Measurements from ENCODE around the gene IGSF21.

The IGSF21 gene

DNA sequence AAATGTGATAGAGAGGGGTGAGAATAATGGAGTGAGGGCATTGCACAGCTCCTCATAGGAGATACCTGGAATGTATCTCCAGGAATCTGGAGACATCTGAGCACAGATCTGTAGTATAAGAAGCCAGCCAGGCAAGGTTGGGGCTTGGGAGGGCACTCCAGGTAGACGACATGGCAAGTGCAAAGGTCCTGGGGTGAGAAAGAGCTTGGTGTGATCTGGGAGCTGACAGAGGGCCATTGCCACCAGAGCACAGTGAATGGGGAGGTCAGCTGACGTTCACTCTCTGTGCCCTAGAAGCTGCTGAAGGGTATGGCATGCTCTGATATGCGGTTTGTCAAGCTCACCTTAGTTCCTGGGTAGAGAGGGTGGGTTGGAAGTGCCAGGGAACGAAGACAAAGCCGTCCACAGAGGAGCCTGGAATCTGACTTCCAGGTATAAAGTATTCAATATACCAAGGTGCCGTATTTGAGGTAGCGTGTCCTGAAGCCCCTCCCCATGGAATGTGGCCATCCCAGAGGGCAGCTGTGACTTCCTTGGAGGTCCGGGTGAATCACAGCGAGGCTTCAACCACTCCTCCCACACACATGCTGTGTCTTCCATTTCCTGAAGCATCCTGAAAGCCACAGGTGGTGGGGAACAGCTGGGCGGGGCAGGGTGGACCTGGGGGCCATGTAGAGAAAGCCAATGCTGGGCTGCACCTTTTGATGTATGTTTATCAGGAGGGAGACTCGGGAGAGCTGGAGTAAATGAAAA is 190.5 kb downstream of the IGSF21 start:
- DNase-seq (ENCODE audit: low read depth) = no peak
- TF ChIP-seq, protein P1, sequence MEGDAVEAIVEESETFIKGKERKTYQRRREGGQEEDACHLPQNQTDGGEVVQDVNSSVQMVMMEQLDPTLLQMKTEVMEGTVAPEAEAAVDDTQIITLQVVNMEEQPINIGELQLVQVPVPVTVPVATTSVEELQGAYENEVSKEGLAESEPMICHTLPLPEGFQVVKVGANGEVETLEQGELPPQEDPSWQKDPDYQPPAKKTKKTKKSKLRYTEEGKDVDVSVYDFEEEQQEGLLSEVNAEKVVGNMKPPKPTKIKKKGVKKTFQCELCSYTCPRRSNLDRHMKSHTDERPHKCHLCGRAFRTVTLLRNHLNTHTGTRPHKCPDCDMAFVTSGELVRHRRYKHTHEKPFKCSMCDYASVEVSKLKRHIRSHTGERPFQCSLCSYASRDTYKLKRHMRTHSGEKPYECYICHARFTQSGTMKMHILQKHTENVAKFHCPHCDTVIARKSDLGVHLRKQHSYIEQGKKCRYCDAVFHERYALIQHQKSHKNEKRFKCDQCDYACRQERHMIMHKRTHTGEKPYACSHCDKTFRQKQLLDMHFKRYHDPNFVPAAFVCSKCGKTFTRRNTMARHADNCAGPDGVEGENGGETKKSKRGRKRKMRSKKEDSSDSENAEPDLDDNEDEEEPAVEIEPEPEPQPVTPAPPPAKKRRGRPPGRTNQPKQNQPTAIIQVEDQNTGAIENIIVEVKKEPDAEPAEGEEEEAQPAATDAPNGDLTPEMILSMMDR (conservative IDR thresholded peaks at IDR 0.05; ENCODE audit: low read depth, low read length) = no peak
- H3K4me3 ChIP-seq (ENCODE audit: low read depth, low read length) = no peak overlapping the region

DNA sequence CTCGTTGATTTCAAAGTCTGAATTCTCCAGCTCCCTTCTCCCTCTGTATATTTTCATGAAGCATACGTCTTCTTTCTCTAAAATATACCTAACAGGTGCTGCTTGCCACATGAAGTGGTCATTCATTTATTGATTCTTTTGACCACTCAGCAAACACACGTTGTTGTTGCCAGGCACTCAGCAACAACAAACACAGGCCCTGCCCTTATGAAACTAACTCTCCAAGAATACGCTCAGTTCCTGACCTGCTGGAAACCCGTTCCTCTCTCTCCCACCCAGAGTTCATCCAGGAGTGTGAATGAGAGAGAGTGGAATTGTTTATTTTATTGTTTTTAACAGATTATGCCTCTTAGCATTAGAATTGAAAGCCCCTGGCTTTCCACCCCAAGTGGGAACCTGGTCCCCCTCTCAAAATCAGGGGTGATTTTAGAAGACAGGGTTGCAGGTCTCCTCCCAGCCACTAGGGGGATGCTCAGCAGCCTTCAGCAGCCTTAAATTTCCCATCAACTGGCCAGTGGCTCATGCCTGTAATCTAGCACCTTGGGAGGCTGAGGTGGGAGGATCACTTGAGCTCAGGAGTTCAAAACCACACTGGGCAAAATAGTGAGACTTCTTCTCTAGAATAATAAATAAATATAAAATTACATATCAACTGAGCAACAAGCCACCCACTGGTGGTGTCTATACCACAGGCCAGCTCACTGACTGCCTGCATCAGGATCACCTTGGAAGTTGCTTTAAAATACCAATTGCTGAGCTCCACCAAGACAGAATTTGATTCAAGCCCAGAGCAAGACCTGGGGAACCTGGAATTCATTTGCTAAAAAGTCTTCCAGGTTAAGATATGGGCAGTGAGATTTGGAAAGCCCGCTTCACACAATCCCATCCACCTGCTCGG is 192.1 kb downstream of the IGSF21 start:
- peak; percentile 6 for DNase-seq (ENCODE audit: low read depth)
- no peak overlapping the region for H3K4me3 ChIP-seq (ENCODE audit: low read depth, low read length)
- TF ChIP-seq, protein P1 (conservative IDR thresholded peaks at IDR 0.05; ENCODE audit: low read depth, low read length) = peak; percentile 52

DNA sequence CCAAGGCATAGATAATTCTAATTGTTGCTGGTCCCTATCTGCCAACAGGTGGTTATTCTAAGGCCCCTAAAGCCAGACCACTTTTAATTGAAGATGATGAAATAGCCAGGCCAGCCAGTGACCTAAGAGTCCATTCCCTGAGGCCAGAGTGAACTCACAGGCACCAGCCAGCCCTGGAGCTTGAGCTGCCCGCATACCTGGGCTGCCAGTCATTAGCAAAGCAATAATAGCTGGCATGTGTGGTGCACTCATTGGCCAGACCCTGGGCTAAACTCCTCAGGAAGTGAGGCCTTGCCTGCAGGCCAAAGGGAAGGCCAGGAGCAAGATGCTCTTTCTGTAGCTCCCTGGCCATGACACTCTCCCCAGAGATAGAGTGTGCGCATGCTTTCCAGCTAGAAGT is 192.8 kb downstream of the IGSF21 start:
- TF ChIP-seq, protein P1 (conservative IDR thresholded peaks at IDR 0.05; ENCODE audit: low read depth, low read length) = no peak
- no peak overlapping the region for H3K4me3 ChIP-seq (ENCODE audit: low read depth, low read length)
- no peak for DNase-seq (ENCODE audit: low read depth)

DNA sequence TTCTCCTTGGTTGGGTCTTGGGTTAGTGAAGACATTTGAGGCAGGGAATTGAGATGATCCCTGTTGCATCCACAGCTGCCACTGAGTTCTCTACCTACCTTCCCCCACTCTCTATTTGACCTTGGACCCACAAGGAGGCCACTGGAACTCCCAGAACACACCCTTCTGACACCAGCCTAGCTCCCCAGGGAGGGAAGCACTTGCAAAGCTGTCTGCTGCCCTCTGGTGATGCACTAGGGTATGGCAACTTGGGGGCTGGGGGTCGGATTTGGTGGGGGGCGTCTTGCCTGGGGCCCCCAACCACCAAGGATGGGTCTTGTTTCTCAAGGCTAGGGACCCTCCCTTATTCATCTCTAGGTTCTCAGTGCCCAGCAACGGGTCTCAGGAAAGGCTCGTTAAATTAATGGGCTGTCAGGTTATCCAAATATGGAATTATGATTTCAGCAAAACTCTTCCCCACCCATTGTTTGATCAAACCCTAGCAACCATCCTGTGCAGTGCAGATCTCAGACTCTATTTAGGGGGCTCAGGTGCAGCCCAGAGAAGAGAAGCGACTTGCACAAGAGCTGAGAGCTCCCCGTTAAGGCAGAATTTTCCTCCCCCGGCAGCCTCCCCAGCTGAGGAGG is 195.3 kb downstream of the IGSF21 start:
- DNase-seq (ENCODE audit: low read depth) = no peak
- TF ChIP-seq, protein P1 (conservative IDR thresholded peaks at IDR 0.05; ENCODE audit: low read depth, low read length) = peak; percentile 21
- H3K4me3 ChIP-seq (ENCODE audit: low read depth, low read length) = no peak overlapping the region

DNA sequence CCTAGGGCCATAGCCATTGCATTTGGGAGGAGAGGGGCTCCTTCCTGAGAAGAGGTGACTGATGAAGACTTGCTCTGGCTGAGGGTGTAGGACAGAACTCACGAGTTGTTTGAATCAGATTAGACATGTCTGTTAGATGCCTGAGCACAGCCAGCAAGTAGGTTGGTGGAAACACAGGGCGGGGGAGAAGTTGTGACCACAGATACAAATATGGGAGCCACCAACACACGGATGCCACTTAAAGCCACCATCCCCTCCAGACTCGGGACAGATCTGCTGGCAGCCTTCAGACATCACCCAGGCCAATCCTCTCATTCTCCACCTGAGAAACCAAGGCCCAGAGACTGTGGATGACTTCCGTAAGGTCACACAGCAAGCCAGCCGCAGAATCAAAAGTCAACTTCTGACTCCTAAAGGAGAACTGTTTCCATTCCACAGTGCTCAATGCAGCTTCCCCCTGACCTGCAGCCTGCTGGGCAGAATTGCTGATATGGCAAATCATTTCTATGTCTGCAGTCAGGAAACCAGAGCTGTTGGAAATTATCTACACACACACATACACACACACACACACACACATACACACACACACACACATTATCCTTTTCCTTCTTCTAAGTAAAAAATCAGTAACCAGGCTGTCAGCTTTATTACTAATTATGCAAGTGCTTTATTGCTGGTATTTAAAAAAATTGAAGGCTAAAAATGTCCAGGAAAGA is 196.7 kb downstream of the IGSF21 start:
- TF ChIP-seq, protein P1 (conservative IDR thresholded peaks at IDR 0.05; ENCODE audit: low read depth, low read length) = no peak
- DNase-seq (ENCODE audit: low read depth) = no peak

DNA sequence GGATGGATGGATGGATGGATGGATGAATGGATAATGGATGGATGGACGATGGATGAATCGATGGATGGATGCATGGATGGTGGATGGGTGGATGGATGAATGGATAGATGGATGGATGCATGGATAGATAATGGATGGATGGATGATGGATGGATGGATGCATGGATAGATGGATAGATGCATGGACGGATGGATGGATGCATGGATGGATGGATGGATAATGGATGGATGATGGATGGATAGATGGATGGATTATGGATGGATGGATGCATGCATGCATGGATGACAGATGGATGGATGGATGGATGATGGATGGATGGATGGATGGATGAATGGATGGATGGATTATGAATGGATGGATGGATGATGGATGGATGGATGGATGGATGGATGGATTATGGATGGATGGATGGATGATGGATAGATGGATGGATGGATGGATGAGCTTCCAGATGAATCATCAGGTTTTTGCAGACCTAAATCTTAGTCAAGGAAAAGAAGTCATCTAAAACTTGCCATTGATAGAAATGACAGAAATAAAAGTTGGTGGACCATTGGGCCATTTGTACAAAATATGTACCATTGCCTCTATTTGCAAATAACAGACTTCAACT is 197.7 kb downstream of the IGSF21 start:
- TF ChIP-seq, protein P1 (conservative IDR thresholded peaks at IDR 0.05; ENCODE audit: low read depth, low read length) = no peak
- H3K4me3 ChIP-seq (ENCODE audit: low read depth, low read length) = no peak overlapping the region
- no peak for DNase-seq (ENCODE audit: low read depth)

More for the DNA sequence above, 196.7 kb downstream of the IGSF21 start:
- H3K4me3 ChIP-seq (ENCODE audit: low read depth, low read length) = no peak overlapping the region

Measured in choroid plexus epithelial cell (primary cell).